GM12878 (cell line): Measurements from ENCODE around the gene ZNF626. TPM values are rescaled to one million over a fixed set of nuclear protein-coding genes. Genes with fewer than 3 reads are reported as not detected.
"Not testable (repeated sequence)": the region's sequence is repeated elsewhere in the genome, so short reads cannot be mapped to it uniquely, and the experiment has no call there.

ENCODE experiments used
- ATAC-seq: fragments of 200-7000 bp; cut with Tn5 transposase; 3 replicates; pipeline ENCODE4 v1.9.1; 2020; ENCODE audit warnings: mild to moderate bottlenecking, moderate library complexity
- BruUV-seq: library from RNA; stranded (reverse); fragments of 400-500 nt; replicated peaks from 2 replicates; lab custom pipeline; 2021; lab: Mats Ljungman, UMichigan
- CTCF ChIA-PET: fragments of 300-600 bp; sonication (Branson Sonifier 250); formaldehyde crosslinking; extraction: SDS; loops from one replicate; lab custom pipeline; 2021; ENCODE audit warnings: inconsistent platforms; lab: Yijun Ruan, JAX
- POLR2A ChIA-PET: fragments of 350-600 bp; formaldehyde crosslinking; extraction: SDS; loops from one replicate; lab custom pipeline; 2021; ENCODE audit warnings: inconsistent platforms; lab: Charles Lee
- RAD21 ChIA-PET: fragments of 300-600 bp; sonication (Branson Sonifier 250); formaldehyde crosslinking; loops from one replicate; lab custom pipeline; 2023; ENCODE audit warnings: antibody characterized with exemption; ENCODE audit not compliant: unreplicated experiment; lab: Charles Lee
- SMC1A ChIA-PET: fragments of 300-600 bp; sonication (Branson Sonifier 250); formaldehyde crosslinking; loops from one replicate; lab custom pipeline; 2023; ENCODE audit not compliant: unreplicated experiment, uncharacterized antibody; lab: Charles Lee
- DNase-seq: peaks from one replicate; pipeline ENCODE4 v3.0.0-alpha.2; 2011; ENCODE audit warnings: low read depth, low spot score
- FAIRE-seq: peaks from 3 replicates; lab custom pipeline; 2011; peaks lifted over from hg19 to GRCh38; lab: Jason Lieb, UNC
- H2AFZ ChIP-seq: 2 replicates; pipeline ENCODE4 v1.6.0; 2011; ENCODE audit warnings: low read depth, low read length, control low read depth; ENCODE audit not compliant: control insufficient read depth
- H3K27ac ChIP-seq: 2 replicates; pipeline ENCODE4 v1.5.1; 2011; ENCODE audit warnings: control low read depth; ENCODE audit not compliant: control insufficient read depth, insufficient read depth
- H3K27me3 ChIP-seq, 2 experiments: replicated peaks in 1 of 2; 2 replicates each; pipeline versions ENCODE4 v1.6.0 to v1.6.1; 2011; ENCODE audit warnings: low read length in 1 of 2; ENCODE audit not compliant: control insufficient read depth in 2 of 2, insufficient read depth in 2 of 2
- H3K36me3 ChIP-seq, 2 experiments: 2 replicates each; pipeline ENCODE4 v1.5.1; 2011; ENCODE audit warnings: low read length in 1 of 2; ENCODE audit not compliant: control insufficient read depth in 2 of 2, insufficient read depth in 2 of 2
- H3K4me1 ChIP-seq: 2 replicates; pipeline ENCODE4 v1.6.1; 2011; ENCODE audit warnings: mild to moderate bottlenecking, low read length, moderate library complexity, mixed read lengths; ENCODE audit not compliant: control insufficient read depth, insufficient read depth
- H3K4me2 ChIP-seq: 2 replicates; pipeline ENCODE4 v1.6.0; 2011; ENCODE audit warnings: control low read depth; ENCODE audit not compliant: control insufficient read depth, insufficient read depth
- H3K4me3 ChIP-seq: fragments of 200-600 bp; sonication (generic); 2 replicates; pipeline ENCODE4 v1.5.1; 2016
- H3K79me2 ChIP-seq: 2 replicates; pipeline ENCODE4 v1.6.0; 2011; ENCODE audit warnings: low read length; ENCODE audit not compliant: control insufficient read depth, insufficient read depth
- H3K9ac ChIP-seq: 2 replicates; pipeline ENCODE4 v1.8.0; 2011; ENCODE audit warnings: low read length, control low read depth, mixed read lengths; ENCODE audit not compliant: control insufficient read depth, insufficient read depth
- H3K9me3 ChIP-seq: replicated peaks from 3 replicates; pipeline ENCODE4 v1.5.1; 2011; ENCODE audit warnings: mild to moderate bottlenecking, low read length; ENCODE audit not compliant: control insufficient read depth, insufficient read depth
- H4K20me1 ChIP-seq: 2 replicates; pipeline ENCODE4 v1.6.0; 2011; ENCODE audit not compliant: control insufficient read depth, insufficient read depth
- ZBTB33 ChIP-seq: fragments of 450-650 bp; IDR thresholded peaks from 2 replicates; pipeline ENCODE4 v1.6.1; 2017; ENCODE audit warnings: mild to moderate bottlenecking
- WGBS: methylation state at CpG from one replicate; pipeline ENCODE4 v1.1.6; 2016; ENCODE audit warnings: low lambda C conversion rate; ENCODE audit not compliant: insufficient replicate concordance, insufficient coverage; ENCODE audit errors: missing lambda C conversion rate; 5-methylcytosine and 5-hydroxymethylcytosine counted together
- in situ Hi-C: fragments of 300-500 bp; cut with MboI; formaldehyde crosslinking; loops from 9 replicates; pipeline ENCODE4 v1.14.3; 2018; ENCODE audit warnings: mixed read lengths
- intact Hi-C: fragments of 100-400 bp; cut with micrococcal nuclease; formaldehyde crosslinking; loops from one replicate; pipeline ENCODE4 v1.14.2; 2022; ENCODE audit not compliant: unreplicated experiment
- polyA plus RNA-seq, 11 experiments: library from polyadenylated mRNA; depleted of rRNA in 4 of 11; unstranded in 6 of 11; stranded (reverse) in 5 of 11; fragments of >200 nt; fragmentation: Nextera tagmentation in 4 of 11; fragmentation: Illumina TruSeq in 1 of 11; extraction: Ambion mirVana in 4 of 11; extraction: Trizol in 1 of 11; gene quantifications; 1 replicate in 1 of 11; 2 replicates in 10 of 11; pipeline versions ENCODE4 v1.2.1 to v1.2.3, GENCODE V29; 2011 to 2016; ENCODE audit warnings: inconsistent platforms in 2 of 11, missing spikeins in 2 of 11, low read depth in 1 of 11
- total RNA-seq, 4 experiments: library from RNA; depleted of rRNA in 3 of 4; stranded (reverse); fragments of >200 nt in 3 of 4; fragmentation: Illumina TruSeq in 1 of 4; extraction: Trizol in 1 of 4; gene quantifications; 2 replicates each; pipeline versions ENCODE4 v1.2.1 to v1.2.3, GENCODE V29; 2013 to 2021
- TF ChIP-seq, protein P1 (sequence below): fragments of 450-650 bp; IDR thresholded peaks from 2 replicates; pipeline ENCODE4 v1.6.1; 2017; ENCODE audit warnings: mild to moderate bottlenecking, moderate library complexity

The ZNF626 gene
- total and polyA plus RNA-seq, 10 of the 15 experiments (the other 5 are each of a cell fraction or from before 2014, with no cell fraction given): 1.2 to 3.7 (median 1.9) TPM

DNA sequence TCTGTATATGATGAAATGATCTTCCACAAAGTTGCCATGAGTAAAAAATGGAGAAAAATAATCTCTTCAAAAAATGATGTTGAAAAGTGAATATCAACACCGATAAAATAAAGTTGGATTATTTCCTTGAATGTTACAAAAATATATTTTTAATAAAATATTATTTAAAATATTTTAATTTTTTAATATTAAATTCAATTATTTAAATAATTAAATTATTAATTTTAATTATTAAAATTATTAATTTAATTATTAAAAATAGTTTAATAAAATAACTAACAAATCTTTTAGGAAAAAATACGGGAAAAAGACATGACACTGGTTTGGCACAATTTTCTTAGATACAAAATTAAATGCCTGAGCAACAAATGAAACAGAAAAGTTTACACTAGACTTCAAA lies 21.3 kb downstream of the ZNF626 start (continued):
- no peak for TF ChIP-seq ZBTB33
- TF ChIP-seq, protein P1, sequence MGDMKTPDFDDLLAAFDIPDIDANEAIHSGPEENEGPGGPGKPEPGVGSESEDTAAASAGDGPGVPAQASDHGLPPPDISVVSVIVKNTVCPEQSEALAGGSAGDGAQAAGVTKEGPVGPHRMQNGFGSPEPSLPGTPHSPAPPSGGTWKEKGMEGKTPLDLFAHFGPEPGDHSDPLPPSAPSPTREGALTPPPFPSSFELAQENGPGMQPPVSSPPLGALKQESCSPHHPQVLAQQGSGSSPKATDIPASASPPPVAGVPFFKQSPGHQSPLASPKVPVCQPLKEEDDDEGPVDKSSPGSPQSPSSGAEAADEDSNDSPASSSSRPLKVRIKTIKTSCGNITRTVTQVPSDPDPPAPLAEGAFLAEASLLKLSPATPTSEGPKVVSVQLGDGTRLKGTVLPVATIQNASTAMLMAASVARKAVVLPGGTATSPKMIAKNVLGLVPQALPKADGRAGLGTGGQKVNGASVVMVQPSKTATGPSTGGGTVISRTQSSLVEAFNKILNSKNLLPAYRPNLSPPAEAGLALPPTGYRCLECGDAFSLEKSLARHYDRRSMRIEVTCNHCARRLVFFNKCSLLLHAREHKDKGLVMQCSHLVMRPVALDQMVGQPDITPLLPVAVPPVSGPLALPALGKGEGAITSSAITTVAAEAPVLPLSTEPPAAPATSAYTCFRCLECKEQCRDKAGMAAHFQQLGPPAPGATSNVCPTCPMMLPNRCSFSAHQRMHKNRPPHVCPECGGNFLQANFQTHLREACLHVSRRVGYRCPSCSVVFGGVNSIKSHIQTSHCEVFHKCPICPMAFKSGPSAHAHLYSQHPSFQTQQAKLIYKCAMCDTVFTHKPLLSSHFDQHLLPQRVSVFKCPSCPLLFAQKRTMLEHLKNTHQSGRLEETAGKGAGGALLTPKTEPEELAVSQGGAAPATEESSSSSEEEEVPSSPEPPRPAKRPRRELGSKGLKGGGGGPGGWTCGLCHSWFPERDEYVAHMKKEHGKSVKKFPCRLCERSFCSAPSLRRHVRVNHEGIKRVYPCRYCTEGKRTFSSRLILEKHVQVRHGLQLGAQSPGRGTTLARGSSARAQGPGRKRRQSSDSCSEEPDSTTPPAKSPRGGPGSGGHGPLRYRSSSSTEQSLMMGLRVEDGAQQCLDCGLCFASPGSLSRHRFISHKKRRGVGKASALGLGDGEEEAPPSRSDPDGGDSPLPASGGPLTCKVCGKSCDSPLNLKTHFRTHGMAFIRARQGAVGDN: no peak

GRCh38 chr19:20624560-20624959 lies 36.8 kb downstream of the ZNF626 start:
- H3K36me3 ChIP-seq, ATAC-seq, DNase-seq, RAD21 ChIA-PET, H3K9ac ChIP-seq, BruUV-seq, SMC1A ChIA-PET, intact Hi-C loops, H3K9me3 ChIP-seq, H2AFZ ChIP-seq, H3K4me1 ChIP-seq, H3K4me2 ChIP-seq, H3K4me3 ChIP-seq, H3K27me3 ChIP-seq, CTCF ChIA-PET, POLR2A ChIA-PET, H3K79me2 ChIP-seq, FAIRE-seq, in situ Hi-C loops, H4K20me1 ChIP-seq, H3K27ac ChIP-seq: not testable (repeated sequence)
- WGBS: 70% methylated on average over 2 of the region's 2 CpGs
